A172 (cell line): Measurements from ENCODE around the gene COCH. TPM values are rescaled to one million over a fixed set of nuclear protein-coding genes. Genes with fewer than 3 reads are reported as not detected.

Experiments
- DNase-seq: peaks from one replicate; pipeline ENCODE4 v3.0.0-alpha.2; 2015; ENCODE audit warnings: low spot score
- total RNA-seq: library from RNA; depleted of rRNA; stranded (reverse); fragments of >200 nt; shearing (Covaris generic); gene quantifications from 2 replicates; pipeline ENCODE4 v1.2.3, GENCODE V29; 2014; rRNA removed

Gene COCH
- 4.1 and 4.8 TPM in 2 replicates for total RNA-seq

DNA sequence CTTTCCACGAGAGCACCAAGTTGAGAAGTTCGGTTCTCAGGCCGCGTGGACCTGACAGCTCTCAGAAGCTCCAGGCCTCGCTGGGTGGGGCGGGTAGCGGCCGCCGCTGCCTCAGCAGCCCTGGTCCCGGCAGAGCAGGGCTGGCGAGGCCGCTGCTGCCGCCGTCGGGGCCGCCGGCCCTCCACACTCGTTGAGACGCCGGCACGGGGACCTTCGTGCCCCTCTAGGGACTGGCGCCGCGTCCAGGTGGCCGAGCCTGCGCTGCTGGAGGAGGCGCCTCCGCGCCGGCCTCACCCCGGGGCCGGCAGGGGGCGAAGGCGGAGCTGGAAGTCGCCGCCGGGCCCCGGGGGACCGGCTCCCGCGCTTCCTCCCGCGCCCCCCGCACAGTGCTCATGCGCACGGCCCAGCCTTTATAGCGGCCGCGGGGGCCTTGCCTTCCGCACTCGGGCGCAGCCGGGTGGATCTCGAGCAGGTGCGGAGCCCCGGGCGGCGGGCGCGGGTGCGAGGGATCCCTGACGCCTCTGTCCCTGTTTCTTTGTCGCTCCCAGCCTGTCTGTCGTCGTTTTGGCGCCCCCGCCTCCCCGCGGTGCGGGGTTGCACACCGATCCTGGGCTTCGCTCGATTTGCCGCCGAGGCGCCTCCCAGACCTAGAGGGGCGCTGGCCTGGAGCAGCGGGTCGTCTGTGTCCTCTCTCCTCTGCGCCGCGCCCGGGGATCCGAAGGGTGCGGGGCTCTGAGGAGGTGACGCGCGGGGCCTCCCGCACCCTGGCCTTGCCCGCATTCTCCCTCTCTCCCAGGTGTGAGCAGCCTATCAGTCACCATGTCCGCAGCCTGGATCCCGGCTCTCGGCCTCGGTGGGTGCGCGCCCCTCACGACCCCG is at the start of gene COCH:
Gene COCH, plus strand, starts transcription at position 440 of the 879 bp plus-strand sequence. Its CDS starts 380 bp downstream, at position 820.
- DNase-seq, result no peak

DNA sequence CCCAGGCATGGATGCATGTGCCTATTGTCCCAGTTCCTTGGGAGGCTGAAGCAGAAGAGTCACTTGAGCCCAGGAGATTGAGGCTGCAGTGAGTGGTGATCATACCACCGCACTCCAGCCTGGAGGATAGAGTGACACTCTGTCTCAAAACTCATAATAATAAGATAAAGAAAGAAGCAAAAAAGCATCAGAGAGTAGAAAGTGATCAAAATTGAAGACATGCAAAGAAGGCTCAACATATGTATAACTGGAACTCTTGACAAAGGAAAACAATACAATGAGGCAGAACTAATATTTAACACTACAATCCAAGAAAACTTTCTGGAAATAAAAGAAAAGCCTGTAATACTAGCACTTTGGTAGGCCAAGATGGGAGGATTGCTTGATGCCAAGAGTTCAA is 48.3 kb upstream of the COCH start:
- no peak for DNase-seq

DNA sequence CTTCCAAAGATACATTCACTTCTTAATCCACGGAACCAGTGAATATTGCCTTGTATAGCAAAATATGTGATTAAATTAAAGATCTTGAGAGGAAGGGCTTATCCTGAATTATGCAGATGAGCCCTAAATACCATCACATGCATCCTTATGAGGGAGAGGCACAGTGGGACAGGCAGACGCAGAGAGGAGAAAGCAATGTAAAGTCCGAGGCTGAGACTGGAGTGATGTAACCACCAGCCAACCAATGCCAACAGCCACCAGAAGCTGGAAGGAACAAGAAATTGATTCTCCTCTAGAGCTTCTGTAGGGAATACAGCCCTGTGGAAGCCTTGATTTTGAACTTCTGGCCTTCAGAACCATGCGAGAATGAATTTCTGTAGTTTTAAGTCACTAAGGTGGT is 44.5 kb upstream of the COCH start:
- DNase-seq, result no peak

DNA sequence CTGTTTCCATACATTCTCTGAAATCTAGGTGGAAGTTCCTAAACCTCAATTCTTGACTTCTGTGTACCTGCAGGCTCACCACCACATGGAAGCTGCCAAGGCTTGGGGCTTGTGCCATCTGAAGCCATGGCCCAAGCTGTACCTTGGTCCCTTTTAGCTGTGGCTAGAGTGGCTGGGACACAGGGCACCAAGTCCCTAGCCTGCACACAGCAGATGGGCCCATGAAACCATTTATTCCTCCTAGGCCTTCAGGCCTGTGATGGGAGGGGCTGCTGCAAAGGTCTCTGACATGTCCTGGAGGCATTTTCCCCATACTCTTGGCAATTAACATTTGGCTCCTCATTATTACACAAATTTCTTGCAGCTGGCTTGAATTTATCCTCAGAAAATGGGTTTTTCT is 40.0 kb upstream of the COCH start:
- no peak for DNase-seq

DNA sequence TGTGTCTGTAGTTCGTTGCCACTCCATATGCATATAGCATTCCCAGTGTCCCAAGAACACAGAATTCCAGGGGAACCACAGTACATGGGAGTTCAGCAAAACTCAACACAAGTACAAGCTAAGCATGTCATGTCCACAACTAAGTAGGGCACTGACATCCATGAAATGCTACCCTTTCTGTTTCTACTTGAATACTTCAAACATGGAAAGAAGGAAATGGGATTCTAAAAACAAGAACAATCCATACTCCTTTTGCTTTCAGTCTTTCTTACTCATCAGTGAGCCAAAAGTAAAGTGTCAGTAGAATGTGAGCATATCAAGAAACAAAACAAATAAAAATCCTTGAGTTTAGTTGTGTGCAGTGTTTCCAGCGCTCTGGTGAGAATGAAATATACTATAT is 36.0 kb upstream of the COCH start:
- DNase-seq, result no peak

DNA sequence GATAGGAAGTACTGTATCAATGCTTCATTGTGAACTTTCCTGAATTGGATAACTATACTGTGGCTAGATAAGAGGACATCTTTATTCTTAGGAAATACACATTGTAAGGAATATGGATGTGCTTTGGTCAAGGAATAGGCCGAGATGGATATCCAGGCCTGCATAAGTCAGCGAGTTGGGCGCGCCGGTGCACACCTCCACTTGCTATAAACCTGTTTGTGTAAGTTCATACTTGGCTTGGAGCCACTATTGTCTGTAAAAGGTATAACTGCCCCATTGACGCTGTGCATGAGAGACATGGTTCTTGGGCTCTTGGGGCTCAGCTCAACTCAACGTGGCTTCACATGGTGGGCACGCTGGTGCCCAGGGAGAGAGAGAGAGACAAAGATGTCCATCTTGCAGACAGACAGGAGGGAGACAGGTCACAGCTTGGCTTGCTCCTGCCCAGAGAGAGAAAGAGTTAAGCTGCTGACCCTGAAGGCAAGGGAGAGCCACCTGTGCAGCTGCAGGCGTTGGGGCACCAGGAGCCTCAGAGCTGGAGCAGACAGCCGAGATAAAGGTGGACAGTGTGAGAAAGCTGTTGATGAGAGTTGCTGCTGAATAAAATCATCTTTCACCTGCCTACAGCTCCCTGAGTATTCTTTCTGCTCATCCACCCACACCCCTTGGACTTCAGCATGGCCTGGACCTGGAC is 34.1 kb upstream of the COCH start:
- no peak for DNase-seq

DNA sequence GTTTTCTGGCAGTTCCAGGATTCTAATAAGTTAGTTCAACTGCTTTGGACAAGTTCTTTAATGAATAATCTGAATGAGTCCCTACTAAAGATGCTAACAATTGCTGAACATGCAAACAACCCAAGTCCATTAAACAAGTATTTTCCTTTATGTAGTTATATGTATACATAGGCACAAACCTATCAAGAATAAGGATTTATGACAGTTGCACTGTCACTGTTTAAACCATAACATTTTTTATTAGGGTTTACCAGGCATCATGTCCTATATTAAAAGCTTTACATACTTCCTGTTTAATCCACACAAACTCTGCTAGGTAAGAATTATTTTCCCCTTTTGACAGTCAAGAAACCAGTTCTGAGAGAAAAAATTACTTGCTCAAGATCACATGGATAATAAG is 31.9 kb upstream of the COCH start:
- DNase-seq, result no peak

DNA sequence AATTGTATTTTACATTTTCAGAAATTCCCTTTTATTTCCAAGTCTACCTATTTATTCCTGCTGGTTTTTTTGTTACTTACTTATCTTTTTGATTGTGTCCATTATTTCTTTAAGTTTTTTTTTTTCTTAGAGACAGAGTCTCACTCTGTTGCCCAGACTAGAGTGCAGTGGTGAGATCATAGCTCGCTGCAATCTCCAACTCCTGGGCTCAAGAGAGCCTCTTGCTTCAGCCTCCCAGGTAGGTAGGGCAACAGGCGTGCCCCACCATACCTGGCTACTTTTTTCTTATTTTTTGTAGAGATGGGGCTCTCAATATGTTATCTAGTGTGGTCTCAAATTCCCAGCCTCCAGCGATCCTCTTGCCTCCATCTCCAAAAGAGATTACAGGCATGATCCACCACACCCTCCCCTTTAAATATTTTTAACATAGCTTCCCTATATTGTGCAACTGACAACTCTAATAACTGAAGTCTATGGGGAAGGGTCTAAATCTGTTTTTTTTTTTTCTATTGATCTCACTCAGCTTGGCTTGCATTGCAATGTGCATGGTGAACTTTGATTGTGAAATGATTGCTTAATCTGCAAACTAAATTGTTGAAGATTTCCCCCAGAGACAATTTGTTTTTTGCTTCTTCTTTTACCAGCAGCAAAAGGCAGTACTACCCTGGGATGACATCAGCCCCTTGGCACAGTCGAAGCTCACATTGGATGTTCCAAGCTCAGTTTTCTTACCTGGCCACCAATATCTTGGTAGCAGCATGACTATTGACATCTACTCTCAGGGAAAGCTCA is 25.7 kb upstream of the COCH start:
- DNase-seq, result no peak

DNA sequence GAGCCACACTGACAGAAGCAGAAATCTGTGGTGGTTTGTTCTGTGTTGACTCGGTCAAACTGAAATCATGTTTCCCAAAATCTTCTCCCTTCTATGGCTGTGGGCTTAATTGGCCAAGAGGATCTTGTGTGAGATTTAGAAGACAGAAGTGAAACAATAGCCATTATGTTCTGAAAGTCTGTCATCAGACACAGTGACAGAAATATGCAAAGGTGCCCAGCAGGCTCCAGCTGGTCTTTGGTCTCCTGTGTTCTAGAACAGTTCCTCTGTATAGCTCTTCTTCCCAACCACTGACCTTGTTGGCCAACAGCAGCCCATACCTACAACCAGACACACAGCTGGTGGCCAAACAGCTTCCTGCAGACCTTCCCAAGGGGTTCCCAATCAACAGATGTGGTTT is 25.0 kb upstream of the COCH start:
- no peak for DNase-seq

DNA sequence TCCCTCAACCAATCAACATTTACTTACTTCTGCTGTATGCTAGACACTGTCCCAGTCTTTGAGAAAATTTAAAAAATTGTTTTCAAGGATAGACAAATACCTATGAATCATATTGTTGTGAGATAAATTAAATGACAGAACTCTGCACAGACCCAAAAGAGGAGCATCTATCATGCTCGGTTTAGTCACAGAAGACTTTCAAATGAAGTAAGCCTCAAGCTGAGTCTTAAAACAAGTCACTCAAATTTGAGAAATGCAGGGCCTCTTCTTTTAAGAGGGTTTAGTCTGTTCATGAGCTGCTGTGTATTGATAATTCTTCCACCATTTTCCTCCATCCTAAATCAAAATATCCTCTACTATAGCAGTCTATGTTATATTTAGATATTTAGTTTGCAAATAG is 24.4 kb upstream of the COCH start:
- DNase-seq, result no peak

DNA sequence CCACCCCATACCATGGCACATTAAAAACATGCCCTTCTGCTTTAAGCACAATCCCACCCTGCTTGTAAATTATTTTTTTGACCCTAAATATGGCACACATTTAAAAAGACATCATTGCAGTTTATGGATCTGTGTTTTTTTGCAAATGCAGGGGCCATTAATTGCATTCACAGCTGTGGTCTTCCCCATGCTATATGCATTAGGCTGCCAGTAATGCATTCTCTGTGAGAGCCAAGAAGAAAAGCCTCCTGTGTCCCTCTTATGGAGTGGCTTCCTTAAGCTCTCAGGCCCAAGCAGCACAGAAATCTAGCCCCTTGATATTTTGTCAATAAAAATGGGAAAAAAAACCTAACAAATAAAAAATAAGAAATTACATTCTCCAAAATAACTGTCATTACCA is 20.4 kb upstream of the COCH start:
- DNase-seq, result no peak

DNA sequence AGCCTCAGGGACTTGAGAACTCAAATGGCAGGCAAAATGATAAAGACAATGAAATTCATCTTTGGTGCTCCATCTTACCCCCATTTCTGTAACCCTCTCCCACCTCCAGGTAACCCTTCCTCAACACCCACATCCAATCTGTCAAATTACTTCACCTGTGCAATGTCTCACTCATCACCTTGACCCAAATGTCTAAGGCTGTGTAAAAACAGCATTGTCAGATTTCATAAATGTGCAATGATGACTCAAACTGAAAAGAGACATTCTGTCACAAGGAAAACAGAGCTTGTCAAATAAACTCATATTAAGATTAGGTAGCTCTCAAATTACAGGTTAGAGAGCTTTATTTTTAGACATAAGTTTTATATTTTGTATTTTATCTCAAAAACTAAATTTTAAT is 19.9 kb upstream of the COCH start:
- DNase-seq, result no peak

DNA sequence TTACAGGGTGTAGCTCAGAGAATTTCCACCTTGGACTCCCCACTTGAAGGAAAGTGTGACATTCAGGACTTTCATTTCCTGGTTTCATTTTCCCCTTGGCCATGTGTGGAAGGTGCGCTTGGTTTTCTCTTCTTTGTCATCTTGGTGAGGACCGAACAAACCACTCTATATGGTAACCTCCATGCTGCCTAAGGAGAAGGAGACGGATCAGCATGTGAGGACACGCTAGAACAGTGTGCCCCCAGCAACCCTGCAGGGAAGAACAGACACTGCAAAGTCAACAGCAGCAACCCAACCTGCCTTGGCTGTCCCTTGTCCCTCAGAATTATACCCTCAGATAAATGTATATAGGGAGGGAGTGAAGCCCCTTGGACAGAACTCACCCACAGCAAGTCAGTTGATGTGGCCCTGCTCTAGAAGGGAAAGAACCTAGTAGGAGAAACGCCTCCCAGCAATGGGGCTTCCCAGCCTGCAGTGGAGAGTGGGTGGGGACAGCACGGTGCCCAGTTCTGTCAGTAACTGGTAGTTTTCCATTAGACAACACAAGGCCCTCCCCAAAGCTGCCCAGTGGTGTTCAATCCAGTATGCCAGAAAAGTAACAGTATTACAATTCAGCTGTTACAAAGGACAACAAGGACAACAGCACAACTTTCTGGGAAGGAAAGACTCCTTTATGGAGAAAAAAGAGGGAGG is 18.9 kb upstream of the COCH start:
- DNase-seq, result no peak

DNA sequence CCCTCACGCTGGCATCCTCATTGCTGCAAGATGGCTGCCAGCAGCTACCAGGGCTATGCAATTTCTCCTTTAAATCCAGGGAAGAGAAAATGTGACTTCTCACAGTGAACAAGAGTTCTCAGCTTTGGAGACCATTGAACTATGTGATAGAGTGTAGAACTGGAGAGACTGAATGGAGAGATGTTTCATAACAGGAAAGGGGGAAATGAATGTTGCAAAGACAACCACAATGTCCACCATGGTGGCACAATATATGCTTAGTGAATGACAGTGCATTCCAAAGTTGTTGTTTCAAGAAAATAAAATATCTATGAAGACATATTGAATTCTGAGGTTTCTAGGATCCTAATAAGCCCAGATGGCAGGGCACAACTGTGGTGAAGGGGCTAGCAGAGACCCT is 13.2 kb upstream of the COCH start:
- no peak for DNase-seq

DNA sequence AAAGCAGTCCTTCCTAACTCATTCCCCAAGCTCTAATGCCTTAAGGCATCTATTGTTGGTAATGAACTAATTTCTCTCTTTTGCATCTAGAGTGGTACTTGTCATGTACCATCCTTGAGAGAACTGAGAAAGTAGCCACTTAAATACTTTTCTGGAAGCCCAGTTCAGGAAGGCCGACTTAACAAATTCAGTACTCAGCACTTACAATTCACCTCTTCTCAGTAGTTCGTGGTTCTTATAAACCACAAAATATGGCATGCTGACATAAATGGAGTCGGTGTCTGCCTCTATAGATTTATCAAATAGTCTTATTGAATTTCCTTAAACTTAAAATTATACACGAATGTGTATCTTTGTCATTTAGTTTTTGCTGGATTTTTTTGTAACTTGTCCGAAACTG is 9.4 kb upstream of the COCH start:
- DNase-seq, result no peak

DNA sequence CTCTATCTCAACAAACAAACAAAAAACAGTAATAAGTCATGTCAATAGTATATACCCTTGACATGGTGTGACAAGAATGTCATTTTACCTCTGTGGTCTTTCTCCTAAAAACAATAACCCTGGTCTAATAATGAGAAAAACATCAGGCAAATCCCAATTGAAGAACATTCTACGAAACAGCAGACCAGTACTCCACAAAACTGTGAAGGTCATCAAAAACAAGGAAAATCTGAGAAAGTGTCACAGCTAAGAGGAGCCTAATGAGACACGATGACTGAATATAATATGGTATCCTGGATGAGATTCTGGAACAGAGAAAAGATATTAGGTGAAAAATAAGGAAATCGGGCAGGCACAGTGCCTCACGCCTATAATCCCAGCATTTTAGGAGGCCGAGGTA is 5.6 kb upstream of the COCH start:
- DNase-seq, result no peak

DNA sequence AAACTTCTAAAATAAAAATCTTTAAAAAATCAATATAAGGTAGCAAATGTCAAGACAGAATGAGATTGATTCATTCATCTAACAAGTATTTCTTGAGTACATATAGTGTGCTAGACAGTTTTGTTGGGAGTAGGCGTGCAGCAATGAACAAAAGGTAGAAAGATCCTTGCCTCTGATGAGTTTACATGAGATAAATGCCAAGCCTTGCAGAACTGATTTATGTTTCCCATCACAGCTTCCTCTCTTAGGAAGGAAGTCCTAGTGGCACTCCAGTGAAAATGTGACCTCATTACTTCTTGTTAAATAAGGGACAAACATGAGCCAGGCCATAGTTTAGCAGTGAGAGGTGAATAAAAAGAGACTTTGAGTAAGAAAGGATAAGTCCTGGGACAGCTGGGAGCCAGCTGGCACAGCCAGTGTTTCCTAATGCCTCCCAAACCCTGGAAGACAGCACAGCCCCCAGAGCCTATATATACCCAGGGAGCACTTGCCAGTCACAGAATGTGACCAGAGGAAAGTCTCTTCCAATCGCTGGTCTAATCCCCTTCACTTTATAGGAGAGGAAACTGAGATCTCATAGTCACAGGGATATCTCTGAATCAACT is 4.7 kb upstream of the COCH start:
- DNase-seq, result no peak

DNA sequence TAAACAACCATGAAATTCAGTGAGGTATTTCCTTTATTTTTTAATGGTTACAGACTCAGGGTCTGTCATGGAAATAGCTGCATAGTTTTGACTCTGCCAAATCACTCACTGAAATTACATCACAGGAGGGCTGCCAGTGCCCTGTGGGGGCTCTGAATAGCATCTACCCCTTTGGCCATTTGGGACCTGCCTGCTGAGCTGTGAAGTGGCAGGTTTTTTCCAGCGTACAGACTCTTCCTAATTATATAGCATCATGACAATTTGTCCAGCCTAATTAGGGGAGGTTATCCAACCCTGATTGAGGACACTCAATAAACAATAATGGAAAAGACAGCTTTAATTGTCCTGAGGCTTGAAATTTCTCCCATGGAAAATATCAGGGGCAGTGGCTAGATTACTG is 1.8 kb upstream of the COCH start:
- no peak for DNase-seq

DNA sequence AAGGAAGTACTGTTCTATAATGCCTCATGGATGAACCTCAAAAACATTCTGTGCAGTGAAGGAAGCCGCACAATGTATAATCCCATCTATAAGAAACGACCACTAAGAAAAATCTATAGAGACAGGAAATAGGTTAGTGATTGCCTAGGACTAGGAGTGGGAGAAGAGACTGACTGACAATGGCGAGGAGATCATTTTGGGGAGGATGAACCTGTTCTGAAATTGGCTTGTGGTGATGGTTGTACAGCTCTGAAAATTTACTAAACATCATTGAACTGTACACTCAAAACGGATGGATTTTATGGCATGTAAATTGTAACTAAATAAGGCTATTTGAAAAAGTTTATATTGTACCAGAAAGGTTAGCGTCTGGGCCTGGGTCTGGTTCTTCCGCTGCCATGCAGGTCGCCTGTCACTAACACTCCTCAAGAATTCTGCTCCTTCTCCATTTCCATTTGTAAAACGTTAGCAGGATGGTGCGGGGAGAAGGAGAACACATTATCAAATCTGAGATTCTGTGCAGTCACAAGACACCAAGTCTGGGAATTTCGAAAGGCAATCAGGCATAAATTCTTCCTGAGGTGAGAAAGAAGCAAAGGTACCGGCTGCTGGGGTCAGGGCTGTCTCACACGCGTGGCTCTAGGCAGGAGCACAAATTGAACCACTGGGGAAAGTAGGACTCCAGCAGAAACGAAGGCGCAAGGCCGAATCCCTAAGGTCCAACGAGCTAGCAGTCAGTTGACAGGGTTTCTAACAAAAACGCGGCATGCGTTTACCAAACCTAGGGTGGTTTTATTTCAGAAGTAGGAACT is 845 bp upstream of the COCH start:
- no peak for DNase-seq

DNA sequence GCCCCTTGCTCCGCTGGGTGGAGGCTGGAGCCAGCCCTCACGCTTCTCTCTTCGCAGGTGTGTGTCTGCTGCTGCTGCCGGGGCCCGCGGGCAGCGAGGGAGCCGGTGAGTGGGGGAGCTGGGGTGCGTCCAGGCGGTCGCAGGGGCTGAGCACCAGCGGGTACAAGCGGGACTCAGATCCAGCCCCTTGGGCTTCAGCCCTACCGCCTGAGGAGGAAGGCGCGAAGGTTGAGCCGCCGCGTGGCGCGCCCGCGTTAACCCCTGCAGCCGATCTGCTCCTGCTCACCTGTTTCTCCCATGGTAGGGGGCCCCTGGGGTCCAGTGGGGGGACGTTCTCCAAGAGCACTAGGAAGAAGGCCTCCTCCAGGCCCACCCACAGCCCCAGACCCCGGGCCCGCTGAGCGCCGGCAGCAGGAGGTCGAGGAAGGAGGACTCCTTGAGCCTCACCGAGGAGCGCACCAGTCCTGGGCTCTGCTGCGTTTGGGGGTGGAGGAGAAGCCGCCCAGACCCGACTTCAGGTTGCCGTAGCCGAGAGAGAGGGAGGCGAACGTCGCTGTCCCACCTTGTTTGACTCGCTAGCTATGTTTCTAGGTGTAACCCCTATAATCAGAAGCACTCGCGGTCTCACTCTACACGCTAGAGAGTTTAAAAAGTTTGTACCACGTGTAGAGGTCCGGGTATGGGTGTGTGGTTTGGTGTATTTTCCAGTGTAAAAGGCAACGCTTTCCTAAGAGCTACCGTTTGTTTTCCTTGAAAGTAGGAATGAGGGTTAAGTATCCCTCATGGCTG is 834 bp downstream of the COCH start:
- DNase-seq, result no peak
